GM19099 (cell line): Measurements from ENCODE around the gene NKX6-1.

Experiments used
- POLR2A ChIP-seq: IDR thresholded peaks from 3 replicates; pipeline ENCODE4 v1.6.1; 2011; ENCODE audit warnings: low read depth; ENCODE audit not compliant: insufficient read length; ENCODE audit errors: extremely low read depth

The NKX6-1 gene

DNA sequence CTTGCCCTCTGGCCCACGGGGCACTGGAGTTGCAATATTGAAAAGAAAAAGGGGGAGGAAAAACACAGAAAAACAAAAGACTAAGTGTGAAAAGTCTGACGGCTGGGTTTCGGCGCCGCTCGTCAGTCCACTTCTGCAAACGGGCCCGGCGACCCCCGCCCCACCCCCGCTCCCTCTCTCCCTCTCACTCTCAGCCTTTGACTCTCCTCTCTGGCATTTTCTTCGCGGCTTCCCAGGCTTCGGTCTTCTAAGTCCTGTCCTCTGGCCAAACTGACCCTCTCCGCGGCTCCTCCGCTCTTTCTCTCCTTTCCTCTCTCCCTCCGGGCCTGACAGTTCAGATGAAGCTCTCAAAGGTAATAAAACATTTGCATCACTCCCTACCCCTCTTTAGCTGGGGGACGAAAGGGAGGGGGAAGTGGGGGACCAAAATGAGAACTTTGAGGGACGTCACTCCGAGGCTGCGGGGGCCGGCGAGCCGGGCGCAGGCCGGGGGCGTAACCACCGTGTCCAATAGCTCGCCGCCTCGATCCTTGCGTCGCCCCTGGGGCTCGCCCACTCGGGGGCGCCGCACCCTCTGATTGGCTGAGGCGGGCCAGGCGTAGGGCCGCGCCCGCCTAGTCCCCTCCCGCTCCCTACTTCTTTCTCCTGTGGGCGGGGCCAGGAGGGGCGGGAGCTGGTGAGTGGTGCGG lies at the start of gene NKX6-1:
TSS of gene NKX6-1 (minus strand) at position 358 of the 689 bp plus-strand sequence. CDS start 1,064 bp downstream, outside the sequence.
- no peak for TF ChIP-seq POLR2A

GRCh38 chr4:84547211-84547610 lies 48.1 kb upstream of the NKX6-1 start:
- no peak for TF ChIP-seq POLR2A

DNA sequence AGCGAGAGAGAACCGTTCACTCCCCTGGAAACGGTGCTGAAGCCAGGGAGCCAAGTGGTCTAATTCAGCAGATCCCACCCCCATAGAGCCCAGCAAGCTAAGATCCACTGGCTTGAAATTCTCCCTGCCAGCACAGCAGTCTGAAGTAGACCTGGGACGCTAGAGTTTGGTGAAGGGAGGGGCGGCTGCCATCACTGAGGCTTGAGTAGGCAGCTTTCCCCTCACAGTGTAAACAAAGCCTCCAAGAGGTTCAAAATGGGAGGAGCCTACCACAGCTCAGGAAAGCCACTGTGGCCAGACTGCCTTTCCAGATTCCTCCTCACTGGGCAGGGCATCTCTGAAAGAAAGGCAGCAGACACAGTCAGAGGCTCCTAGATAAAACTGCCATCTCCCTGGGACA lies 46.0 kb upstream of the NKX6-1 start:
- no peak for TF ChIP-seq POLR2A

GRCh38 chr4:84535901-84536300 lies 36.8 kb upstream of the NKX6-1 start:
- no peak for TF ChIP-seq POLR2A

DNA sequence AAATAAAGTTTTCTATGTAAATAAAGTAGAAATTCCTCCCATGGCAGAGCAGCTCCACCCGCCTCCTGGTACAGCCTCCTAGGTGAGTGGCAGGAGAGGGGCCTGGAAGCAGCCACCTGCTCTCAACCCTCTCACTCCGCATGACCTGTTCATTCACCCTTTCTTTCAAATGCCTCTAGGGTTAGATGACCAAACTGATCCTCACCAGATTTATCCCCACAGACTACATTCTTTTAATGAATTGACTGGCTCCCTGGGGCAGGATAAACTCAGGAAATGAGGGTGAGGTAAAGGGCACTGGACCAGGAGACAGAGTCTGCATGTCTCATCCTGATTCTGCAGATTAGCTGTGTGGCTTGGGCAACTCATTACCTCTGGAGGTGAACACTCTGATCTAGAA lies 32.6 kb upstream of the NKX6-1 start:
- TF ChIP-seq POLR2A, result no peak

GRCh38 chr4:84530871-84531270 lies 31.8 kb upstream of the NKX6-1 start:
- TF ChIP-seq POLR2A, result no peak

DNA sequence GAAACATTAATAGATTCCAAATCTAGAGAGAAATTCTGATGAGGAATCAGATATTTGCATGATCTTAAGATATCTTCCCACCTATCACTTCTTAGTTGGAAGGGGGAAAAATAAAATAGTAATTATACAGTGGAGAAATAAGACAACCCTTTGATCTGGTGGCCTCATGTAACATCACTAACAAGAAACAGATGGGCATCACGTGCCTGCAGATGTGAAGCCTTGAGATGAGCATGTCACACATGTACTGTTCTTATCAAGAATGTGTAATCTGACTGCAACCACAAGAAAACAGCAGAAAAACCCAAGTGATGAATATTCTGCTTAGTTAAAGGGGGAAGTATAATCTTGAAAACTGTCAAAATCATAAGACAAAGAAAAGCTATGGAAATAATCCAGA lies 31.4 kb upstream of the NKX6-1 start:
- TF ChIP-seq POLR2A, result no peak

DNA sequence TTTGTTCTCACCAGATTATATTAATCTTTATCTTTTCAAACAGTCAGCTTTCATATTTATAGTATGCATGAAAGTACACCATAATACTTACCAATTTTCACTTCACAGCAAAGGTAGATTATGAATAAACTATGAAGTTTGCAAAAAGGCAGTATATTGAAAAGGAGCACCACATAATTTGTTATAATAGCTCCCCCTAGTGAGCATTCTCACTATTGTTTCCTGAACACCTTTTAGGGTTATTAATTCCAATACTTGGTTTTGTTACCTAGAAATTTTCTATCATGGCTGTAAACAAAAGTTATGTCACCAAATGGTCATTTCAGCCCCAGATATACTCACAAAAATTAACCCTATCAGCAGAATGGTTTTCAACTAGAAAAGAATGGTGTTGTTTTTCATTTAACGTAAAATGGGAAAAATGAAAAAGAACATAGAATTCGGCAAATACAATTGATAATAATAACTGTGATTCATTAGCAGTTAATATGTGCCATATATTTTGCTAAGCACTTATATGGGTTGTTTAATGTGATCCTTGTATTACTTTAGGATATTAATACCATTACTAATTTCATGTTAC lies 30.2 kb upstream of the NKX6-1 start:
- TF ChIP-seq POLR2A, result no peak

DNA sequence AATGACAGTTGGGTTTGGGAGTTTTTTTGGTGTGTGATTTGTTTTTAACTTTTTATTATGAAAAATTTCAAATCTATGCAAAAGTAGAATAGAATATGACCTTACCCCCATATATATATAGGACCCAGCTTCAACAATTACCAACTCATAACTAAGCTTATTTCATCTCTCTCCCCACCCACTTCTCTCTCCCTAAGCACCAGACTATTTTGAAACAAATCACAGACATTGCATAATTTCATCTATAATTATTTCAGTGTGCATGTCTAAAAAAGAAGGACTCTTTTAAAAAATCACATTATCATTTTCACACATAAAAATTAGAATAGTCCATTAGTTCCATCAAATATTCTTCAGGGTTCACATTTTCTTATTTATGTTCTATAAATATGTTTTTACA lies 28.3 kb upstream of the NKX6-1 start:
- TF ChIP-seq POLR2A, result no peak

GRCh38 chr4:84515075-84515474 lies 16.0 kb upstream of the NKX6-1 start:
- TF ChIP-seq POLR2A, result no peak

GRCh38 chr4:84512277-84512676 lies 13.2 kb upstream of the NKX6-1 start:
- TF ChIP-seq POLR2A, result no peak

DNA sequence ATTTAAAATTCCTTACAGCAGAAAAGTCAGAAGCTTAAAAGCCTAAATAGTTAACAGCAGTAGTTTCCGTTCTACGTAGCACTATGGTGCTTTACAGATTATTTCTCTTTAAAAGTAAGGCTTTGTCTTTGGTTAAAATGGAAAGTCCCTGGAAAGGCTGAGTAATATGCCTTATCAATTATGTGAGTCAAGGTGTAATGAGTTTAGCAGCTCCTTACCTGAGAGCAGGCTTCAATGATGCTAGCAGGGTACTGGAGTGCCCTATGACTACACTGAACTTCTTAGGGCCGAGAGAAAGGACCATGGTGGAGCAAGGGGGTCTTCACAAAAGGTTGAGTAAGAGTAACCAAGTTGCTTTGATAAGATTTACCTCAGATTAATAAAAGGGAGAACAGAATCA lies 12.6 kb upstream of the NKX6-1 start:
- no peak for TF ChIP-seq POLR2A

DNA sequence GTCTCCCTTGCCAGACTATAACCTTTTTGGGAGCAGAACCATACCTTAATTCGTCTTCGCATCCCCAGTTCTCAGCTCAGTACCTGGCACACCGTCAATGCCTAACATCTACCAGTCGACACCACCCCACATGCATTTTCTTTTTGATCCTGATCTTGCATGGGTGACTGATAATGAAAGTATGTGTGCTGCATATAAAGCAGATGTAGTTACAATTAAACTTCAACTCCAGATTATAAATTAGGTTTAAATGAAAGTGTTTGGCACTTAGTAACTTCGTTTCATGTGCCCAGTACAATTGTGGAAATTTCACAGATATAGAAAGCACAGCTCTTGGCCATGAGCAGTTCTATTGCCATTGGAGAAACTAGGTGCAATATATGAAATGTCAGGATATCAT lies 8.8 kb upstream of the NKX6-1 start:
- no peak for TF ChIP-seq POLR2A

GRCh38 chr4:84504821-84505220 lies 5.7 kb upstream of the NKX6-1 start:
- TF ChIP-seq POLR2A, result no peak

- TF ChIP-seq POLR2A, result no peak
Measured at GRCh38 chr4:84503495-84504437, 4.7 kb upstream of the NKX6-1 start.

- TF ChIP-seq POLR2A, result no peak
Measured at GRCh38 chr4:84502955-84503373, 3.9 kb upstream of the NKX6-1 start.
